Measurements from ENCODE around the gene OSTC.

The OSTC gene

GRCh38 chr4:108700081-108700757 lies 49.8 kb downstream of the OSTC start:
- 0 out of 2 replicates have a peak, but pooled peaks cover 4% of the 10 kb centered on the region for H3F3A ChIP-seq (ENCODE audit: low read depth)
- no peaks in the 10 kb centered on the region for H4K20me1 ChIP-seq (ENCODE audit: insufficient read depth, low read length, poor library complexity, severe bottlenecking)
- H3K9ac ChIP-seq (ENCODE audit: low read depth, low read length, poor library complexity, severe bottlenecking): no peak overlapping the region
- no peaks in the 10 kb centered on the region for H3K36me3 ChIP-seq (ENCODE audit: insufficient read depth, low read length)
- no peaks in the 10 kb centered on the region for H3K79me2 ChIP-seq (ENCODE audit: insufficient read depth, low read length)
- no peak for TF ChIP-seq CTCF (conservative IDR thresholded peaks at IDR 0.05; ENCODE audit: low read length)
- TF ChIP-seq EZH2phosphoT487 (IDR thresholded peaks at IDR 0.05; ENCODE audit: borderline replicate concordance): no peak
- no peaks in the 10 kb centered on the region for H3K27me3 ChIP-seq (ENCODE audit: insufficient read depth, low read length, poor library complexity, severe bottlenecking)
- peak overlapping the region; percentile 6 for H3K4me2 ChIP-seq (ENCODE audit: low read depth, low read length, poor library complexity, severe bottlenecking)
- no peaks in the 10 kb centered on the region for H3K9me3 ChIP-seq (ENCODE audit: insufficient read depth, low read depth, low read length)
- H3K9me2 ChIP-seq (replicated peaks; ENCODE audit: low read depth, low read length): no peaks in the 10 kb centered on the region
- peaks cover 32% of the 10 kb centered on the region for H3K4me1 ChIP-seq (ENCODE audit: insufficient read depth, low read length, poor library complexity, severe bottlenecking)
- H2AFZ ChIP-seq (ENCODE audit: low read length): no peak overlapping the region
- no peak overlapping the region for H3K4me3 ChIP-seq (ENCODE audit: low read length, poor library complexity, severe bottlenecking)

- Histone ChIP-seq H3K4me1 (ENCODE audit: insufficient read depth, low read length, poor library complexity, severe bottlenecking) (peaks cover 32% of the 10 kb centered on the region), H3F3A (ENCODE audit: low read depth) (0 out of 2 replicates have a peak, but pooled peaks cover 4% of the 10 kb centered on the region), H3K79me2 (ENCODE audit: insufficient read depth, low read length) (no peaks in the 10 kb centered on the region), H3K9me2 (replicated peaks; ENCODE audit: low read depth, low read length) (no peaks in the 10 kb centered on the region), H3K9me3 (ENCODE audit: insufficient read depth, low read depth, low read length) (no peaks in the 10 kb centered on the region), H3K27me3 (ENCODE audit: insufficient read depth, low read length, poor library complexity, severe bottlenecking) (no peaks in the 10 kb centered on the region), H3K9ac (ENCODE audit: low read depth, low read length, poor library complexity, severe bottlenecking) (no peak overlapping the region), H2AFZ (ENCODE audit: low read length) (no peak overlapping the region), H3K4me3 (ENCODE audit: low read length, poor library complexity, severe bottlenecking) (no peak overlapping the region), H3K4me2 (ENCODE audit: low read depth, low read length, poor library complexity, severe bottlenecking) (peak overlapping the region; percentile 27), H4K20me1 (ENCODE audit: insufficient read depth, low read length, poor library complexity, severe bottlenecking) (no peaks in the 10 kb centered on the region), H3K36me3 (ENCODE audit: insufficient read depth, low read length) (no peaks in the 10 kb centered on the region)
- TF ChIP-seq EZH2phosphoT487 (IDR thresholded peaks at IDR 0.05; ENCODE audit: borderline replicate concordance): no peak
- no peak for TF ChIP-seq CTCF (conservative IDR thresholded peaks at IDR 0.05; ENCODE audit: low read length)
These were observed 52.6 kb downstream of the OSTC start for GRCh38 chr4:108702960-108703359.

- H3K27me3 ChIP-seq (ENCODE audit: insufficient read depth, low read length, poor library complexity, severe bottlenecking): no peaks in the 10 kb centered on the region
- no peak overlapping the region for H3K4me3 ChIP-seq (ENCODE audit: low read length, poor library complexity, severe bottlenecking)
- no peaks in the 10 kb centered on the region for H3K9me2 ChIP-seq (replicated peaks; ENCODE audit: low read depth, low read length)
- TF ChIP-seq EZH2phosphoT487 (IDR thresholded peaks at IDR 0.05; ENCODE audit: borderline replicate concordance): no peak
- no peak for TF ChIP-seq CTCF (conservative IDR thresholded peaks at IDR 0.05; ENCODE audit: low read length)
- H3K4me2 ChIP-seq (ENCODE audit: low read depth, low read length, poor library complexity, severe bottlenecking): no peak overlapping the region
- no peak overlapping the region for H3K9ac ChIP-seq (ENCODE audit: low read depth, low read length, poor library complexity, severe bottlenecking)
- no peak overlapping the region for H2AFZ ChIP-seq (ENCODE audit: low read length)
- H4K20me1 ChIP-seq (ENCODE audit: insufficient read depth, low read length, poor library complexity, severe bottlenecking): no peaks in the 10 kb centered on the region
- no peaks in the 10 kb centered on the region for H3K36me3 ChIP-seq (ENCODE audit: insufficient read depth, low read length)
- H3K9me3 ChIP-seq (ENCODE audit: insufficient read depth, low read depth, low read length): no peaks in the 10 kb centered on the region
- H3F3A ChIP-seq (ENCODE audit: low read depth): 0 out of 2 replicates have a peak, but pooled peaks cover 4% of the 10 kb centered on the region
- H3K79me2 ChIP-seq (ENCODE audit: insufficient read depth, low read length): no peaks in the 10 kb centered on the region
- H3K4me1 ChIP-seq (ENCODE audit: insufficient read depth, low read length, poor library complexity, severe bottlenecking): peaks cover 32% of the 10 kb centered on the region
These were observed 53.0 kb downstream of the OSTC start for GRCh38 chr4:108703370-108703769.

Data from Loucy (cell line).